HG03575 (cell line): Measurements from ENCODE around the gene TES.
"Not testable (repeated sequence)": the region's sequence is repeated elsewhere in the genome, so short reads cannot be mapped to it uniquely, and the experiment has no call there.

ENCODE experiments used
- ATAC-seq: cut with Tn5 transposase; IDR thresholded peaks from one replicate; pipeline ENCODE4 v1.9.1; 2021; ENCODE audit not compliant: unreplicated experiment, insufficient number of reproducible peaks, low FRiP score; ENCODE audit errors: extremely low read depth

The TES gene, protein sequence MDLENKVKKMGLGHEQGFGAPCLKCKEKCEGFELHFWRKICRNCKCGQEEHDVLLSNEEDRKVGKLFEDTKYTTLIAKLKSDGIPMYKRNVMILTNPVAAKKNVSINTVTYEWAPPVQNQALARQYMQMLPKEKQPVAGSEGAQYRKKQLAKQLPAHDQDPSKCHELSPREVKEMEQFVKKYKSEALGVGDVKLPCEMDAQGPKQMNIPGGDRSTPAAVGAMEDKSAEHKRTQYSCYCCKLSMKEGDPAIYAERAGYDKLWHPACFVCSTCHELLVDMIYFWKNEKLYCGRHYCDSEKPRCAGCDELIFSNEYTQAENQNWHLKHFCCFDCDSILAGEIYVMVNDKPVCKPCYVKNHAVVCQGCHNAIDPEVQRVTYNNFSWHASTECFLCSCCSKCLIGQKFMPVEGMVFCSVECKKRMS

GRCh38 chr7:116210345-116211005 is at the start of gene TES:
TES (plus strand) TSS chr7:116210539; CDS start chr7:116210708, 169 bp downstream.
- ATAC-seq: peak; percentile 11

- ATAC-seq: no peak
These were observed 48.6 kb upstream of the TES start for GRCh38 chr7:116161728-116162127.

DNA sequence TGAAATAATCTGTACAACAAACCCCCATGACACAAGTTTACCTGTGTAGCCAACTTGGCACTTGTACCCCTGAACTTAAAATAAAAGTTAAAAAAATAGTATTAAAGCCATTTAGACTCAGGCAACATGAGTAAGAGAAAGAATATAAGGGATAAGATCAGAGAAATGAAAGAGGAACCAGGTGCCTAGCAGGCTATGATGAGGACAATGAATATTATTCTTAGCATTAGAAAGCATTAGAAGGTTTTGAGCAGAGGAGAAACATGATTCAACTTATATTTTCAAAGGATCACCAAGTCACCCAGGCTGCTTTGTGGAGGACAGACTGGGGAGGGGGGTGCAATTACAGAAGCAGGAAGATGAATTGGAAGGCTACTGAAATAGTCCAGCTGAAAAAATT is 48.1 kb upstream of the TES start:
- ATAC-seq: no peak

DNA sequence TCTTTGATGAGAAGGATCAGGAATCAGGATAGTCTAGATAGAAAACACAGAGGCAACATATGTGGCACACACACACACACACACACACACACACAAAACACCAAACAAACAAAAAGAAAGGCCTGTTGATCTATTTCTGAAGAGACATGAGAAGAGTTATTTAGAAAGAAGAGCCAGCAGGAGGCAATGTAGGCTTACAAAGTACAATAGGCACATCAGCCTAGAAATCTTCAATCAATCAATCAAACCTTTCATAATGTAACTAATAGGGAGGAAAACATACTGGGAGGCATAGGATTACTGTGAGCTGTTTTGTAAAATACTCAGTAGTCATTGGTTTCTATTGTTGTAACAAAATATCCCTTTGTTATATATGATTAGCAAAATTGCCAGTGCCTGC is 47.3 kb upstream of the TES start:
- ATAC-seq: no peak

GRCh38 chr7:116164552-116165306 is 45.6 kb upstream of the TES start:
- ATAC-seq: no peak

GRCh38 chr7:116165717-116166116 is 44.6 kb upstream of the TES start:
- ATAC-seq: no peak

GRCh38 chr7:116166156-116166555 is 44.2 kb upstream of the TES start:
- no peak for ATAC-seq

- ATAC-seq: no peak
These were observed 43.2 kb upstream of the TES start for GRCh38 chr7:116167177-116167576.

GRCh38 chr7:116169060-116169459 is 41.3 kb upstream of the TES start:
- ATAC-seq: no peak

- ATAC-seq: no peak
These were observed 40.2 kb upstream of the TES start for GRCh38 chr7:116170180-116170579.

GRCh38 chr7:116171094-116171493 is 39.2 kb upstream of the TES start:
- no peak for ATAC-seq

DNA sequence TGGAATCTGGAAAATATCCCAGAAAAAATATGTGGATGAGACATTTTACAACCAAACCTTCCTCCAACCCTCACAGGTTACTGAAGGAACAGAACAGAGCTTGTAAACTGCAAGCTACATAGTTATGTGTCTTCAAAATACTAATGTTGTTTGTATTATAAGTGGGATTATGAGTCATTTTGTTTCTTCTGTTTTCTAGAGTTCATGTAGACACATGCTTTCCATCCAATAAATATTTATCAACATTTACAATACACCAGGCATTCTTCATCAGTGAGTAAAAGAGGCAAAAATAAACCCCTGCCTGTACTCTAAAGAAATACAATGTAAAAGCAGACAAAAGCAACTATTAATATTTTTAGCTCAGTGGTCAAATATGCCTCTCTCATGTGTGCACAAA is 38.0 kb upstream of the TES start:
- ATAC-seq: no peak

- ATAC-seq: no peak
These were observed 37.0 kb upstream of the TES start for GRCh38 chr7:116173051-116174028.

DNA sequence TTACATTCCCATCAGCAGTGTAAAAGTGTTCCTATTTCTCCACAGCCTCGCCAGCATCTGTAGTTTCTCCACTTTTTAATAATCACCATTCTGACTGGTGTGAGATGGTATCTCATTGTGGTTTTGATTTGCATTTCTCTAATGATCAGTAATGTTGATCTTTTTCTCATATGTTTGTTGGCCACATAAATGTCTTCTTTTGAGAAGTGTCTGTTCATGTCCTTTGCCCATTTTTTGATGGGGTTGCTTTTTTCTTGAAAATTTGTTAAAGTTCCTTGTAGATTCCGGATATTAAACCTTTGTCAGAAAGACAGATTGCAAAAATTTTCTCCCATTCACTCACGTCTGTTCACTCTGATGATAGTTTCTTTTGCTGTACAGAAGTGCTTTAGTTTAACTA is 35.2 kb upstream of the TES start:
- ATAC-seq: not testable (repeated sequence)

GRCh38 chr7:116176226-116176625 is 34.1 kb upstream of the TES start:
- no peak for ATAC-seq

GRCh38 chr7:116177009-116177408 is 33.3 kb upstream of the TES start:
- ATAC-seq: no peak

DNA sequence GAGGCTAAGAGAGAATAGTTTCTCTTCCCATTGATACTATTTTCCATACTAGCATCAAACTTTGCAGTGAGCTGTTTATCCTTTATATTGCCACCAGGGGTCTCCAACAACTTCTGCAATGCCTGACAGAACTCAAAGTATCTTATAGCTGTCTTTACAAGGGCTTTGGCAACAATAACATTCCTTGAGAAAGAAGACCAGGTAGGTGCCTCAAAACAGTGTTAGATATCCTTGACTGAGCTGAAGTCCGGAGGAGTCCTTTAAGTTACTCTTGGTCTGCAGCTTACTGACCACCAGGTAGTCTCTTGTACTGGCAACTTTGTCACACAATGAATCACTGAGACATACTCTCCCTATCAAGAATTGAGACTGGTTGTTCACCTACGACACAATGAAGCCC is 30.0 kb upstream of the TES start:
- ATAC-seq: no peak

- ATAC-seq: no peak
These were observed 28.3 kb upstream of the TES start for GRCh38 chr7:116182023-116182422.

DNA sequence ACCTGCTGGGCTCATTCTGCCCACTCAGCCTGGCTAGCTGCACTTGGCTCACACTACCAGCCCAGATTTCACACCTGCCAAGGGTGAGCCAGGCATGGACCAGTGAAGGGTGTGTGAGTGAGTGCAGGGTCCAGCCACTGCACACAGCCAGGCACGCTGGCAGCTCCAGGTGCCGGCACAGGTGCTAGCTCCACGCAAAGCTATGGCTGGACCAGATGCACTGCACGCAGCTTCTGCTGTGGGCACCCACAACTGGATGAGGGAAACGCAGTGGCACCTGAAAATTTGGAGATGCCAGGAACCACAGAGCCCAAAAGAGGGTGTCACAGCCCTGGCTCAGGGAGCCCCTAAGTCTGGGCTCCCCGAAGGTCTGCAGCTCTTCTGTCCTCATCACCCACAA is 24.9 kb upstream of the TES start:
- ATAC-seq: no peak
